ENCODE data around the gene MMAB.

The MMAB gene

GRCh38 chr12:109513051-109513450 lies 60.3 kb downstream of the MMAB start:
- Histone ChIP-seq H3K36me3 (ENCODE audit: low read depth) (peaks cover 35% of the 10 kb centered on the region), H3K27ac (ENCODE audit: poor library complexity, severe bottlenecking) (no peak overlapping the region), H3K9me3 (ENCODE audit: severe bottlenecking) (no peaks in the 10 kb centered on the region), H3K4me1 (ENCODE audit: insufficient read depth, poor library complexity, severe bottlenecking) (no peaks in the 10 kb centered on the region), H3K4me3 (ENCODE audit: severe bottlenecking) (no peak overlapping the region), H3K27me3 (ENCODE audit: insufficient read depth, poor library complexity, severe bottlenecking) (no peaks in the 10 kb centered on the region)
- DNase-seq (ENCODE audit: low spot score) (no peak), ATAC-seq (ENCODE audit: low read depth) (no peak)
- TF ChIP-seq CTCF (IDR thresholded peaks at IDR 0.05; ENCODE audit: poor library complexity, severe bottlenecking) = no peak

GRCh38 chr12:109512608-109513007 lies 60.7 kb downstream of the MMAB start:
- Histone ChIP-seq H3K27me3 (ENCODE audit: insufficient read depth, poor library complexity, severe bottlenecking) (no peaks in the 10 kb centered on the region), H3K27ac (ENCODE audit: poor library complexity, severe bottlenecking) (no peak overlapping the region), H3K4me3 (ENCODE audit: severe bottlenecking) (no peak overlapping the region), H3K4me1 (ENCODE audit: insufficient read depth, poor library complexity, severe bottlenecking) (no peaks in the 10 kb centered on the region), H3K9me3 (ENCODE audit: severe bottlenecking) (no peaks in the 10 kb centered on the region), H3K36me3 (ENCODE audit: low read depth) (peaks cover 30% of the 10 kb centered on the region)
- ATAC-seq (ENCODE audit: low read depth) = no peak
- no peak for TF ChIP-seq CTCF (IDR thresholded peaks at IDR 0.05; ENCODE audit: poor library complexity, severe bottlenecking)
- no peak for DNase-seq (ENCODE audit: low spot score)

DNA sequence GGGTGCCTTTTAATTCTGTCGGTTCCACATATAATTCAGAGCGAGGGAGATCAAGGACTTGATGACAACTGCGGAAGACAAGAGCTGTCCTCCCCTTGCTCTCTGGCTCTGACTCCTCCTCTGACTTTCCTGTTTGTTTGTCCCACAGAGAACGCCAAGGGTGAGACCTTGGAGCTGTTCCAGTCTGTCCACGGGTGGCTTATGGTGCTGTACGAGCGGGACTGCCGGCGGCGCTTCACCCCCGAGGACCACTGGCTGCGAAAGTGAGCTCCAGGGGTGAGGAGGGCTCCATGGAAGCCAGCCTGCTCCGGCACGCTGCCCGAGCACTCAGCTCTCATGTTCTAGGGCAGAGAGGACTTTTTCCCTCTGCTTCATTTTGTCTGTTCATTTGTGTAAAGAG lies 63.1 kb downstream of the MMAB start:
- no peaks in the 10 kb centered on the region for H3K9me3 ChIP-seq (ENCODE audit: severe bottlenecking)
- H3K36me3 ChIP-seq (ENCODE audit: low read depth) = peaks cover 40% of the 10 kb centered on the region
- ATAC-seq (ENCODE audit: low read depth) (no peak), DNase-seq (ENCODE audit: low spot score) (no peak)
- H3K27ac ChIP-seq (ENCODE audit: poor library complexity, severe bottlenecking) = no peak overlapping the region
- H3K4me3 ChIP-seq (ENCODE audit: severe bottlenecking) = no peak overlapping the region
- no peak for TF ChIP-seq CTCF (IDR thresholded peaks at IDR 0.05; ENCODE audit: poor library complexity, severe bottlenecking)
- no peaks in the 10 kb centered on the region for H3K27me3 ChIP-seq (ENCODE audit: insufficient read depth, poor library complexity, severe bottlenecking)
- H3K4me1 ChIP-seq (ENCODE audit: insufficient read depth, poor library complexity, severe bottlenecking) = no peaks in the 10 kb centered on the region

DNA sequence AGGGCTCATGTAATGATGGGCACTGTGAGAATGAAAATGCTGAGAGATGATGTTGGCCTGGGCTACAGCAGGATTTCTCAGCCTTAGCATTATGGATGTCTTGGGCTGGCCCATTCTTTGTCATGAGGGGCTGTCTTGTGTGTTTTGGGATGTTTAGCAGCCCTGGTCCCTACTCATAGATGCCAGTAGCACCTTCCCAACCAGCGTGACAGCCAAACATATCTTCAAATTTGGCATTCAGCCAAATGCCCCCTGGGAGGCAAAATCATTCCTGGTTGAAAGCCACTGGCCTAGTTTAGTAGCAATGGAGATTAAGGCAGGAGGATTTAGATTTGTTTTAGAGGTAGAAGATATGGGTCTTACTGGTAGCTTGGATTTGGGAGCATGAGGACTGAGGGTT lies 69.2 kb downstream of the MMAB start:
- ATAC-seq (ENCODE audit: low read depth) (no peak), DNase-seq (ENCODE audit: low spot score) (no peak)
- no peak overlapping the region for H3K27ac ChIP-seq (ENCODE audit: poor library complexity, severe bottlenecking)
- H3K4me1 ChIP-seq (ENCODE audit: insufficient read depth, poor library complexity, severe bottlenecking) = no peaks in the 10 kb centered on the region
- TF ChIP-seq CTCF (IDR thresholded peaks at IDR 0.05; ENCODE audit: poor library complexity, severe bottlenecking) = no peak
- H3K27me3 ChIP-seq (ENCODE audit: insufficient read depth, poor library complexity, severe bottlenecking) = no peaks in the 10 kb centered on the region
- no peak overlapping the region for H3K4me3 ChIP-seq (ENCODE audit: severe bottlenecking)
- H3K36me3 ChIP-seq (ENCODE audit: low read depth) = peaks cover 81% of the 10 kb centered on the region
- no peaks in the 10 kb centered on the region for H3K9me3 ChIP-seq (ENCODE audit: severe bottlenecking)
